ENCODE results near the gene HABP4. TPM values are rescaled to one million over a fixed set of nuclear protein-coding genes. Genes with fewer than 3 reads are reported as not detected.
A peak's percentile ranks its signal among the peaks of the same experiment; 100 is the strongest.

Gene HABP4
- total and polyA plus RNA-seq, 5 experiments from 2014 or later: 13.5 to 31.8 (median 30.8) TPM

DNA sequence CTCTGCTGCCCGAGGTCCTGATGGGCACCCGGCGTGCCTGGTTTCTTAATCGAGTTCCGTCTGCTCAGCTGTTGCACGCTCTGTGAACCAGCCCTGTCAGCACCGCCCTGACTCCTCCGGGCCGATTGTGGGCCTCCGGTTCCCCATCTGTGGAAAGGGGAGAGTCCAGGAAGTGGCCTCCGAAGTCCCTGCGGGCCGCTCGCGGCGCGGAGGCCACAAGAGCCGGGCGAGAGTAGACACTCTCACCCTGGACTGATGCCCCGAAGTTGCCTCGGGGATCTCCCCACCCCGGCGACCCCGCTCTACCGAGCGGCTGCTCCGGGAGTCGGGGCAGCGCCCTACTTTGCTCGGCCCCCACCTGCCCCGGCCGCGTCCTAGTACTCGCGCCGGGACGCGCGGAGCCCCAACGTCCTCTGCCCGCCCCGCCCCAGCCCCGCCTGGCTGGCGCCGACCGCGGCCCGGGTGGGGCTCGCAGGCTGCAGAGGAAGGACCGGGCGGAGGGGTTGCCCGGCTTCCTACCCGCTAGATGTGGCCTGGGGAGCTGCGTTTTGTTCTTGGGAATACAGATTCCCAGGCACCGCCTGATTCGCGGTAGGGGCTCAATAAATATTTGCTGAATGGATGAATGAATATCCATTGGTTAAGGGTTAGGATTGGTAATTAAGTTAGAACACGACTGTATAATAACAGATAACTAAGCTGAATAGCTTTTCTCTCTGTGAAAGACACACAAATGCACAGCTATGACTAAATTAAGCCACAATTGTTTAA is 30.9 kb upstream of the HABP4 start:
- peaks cover 5 to 35% (median 29%) of the 10 kb centered on the region in 4 donors for H3K4me1 Mint-ChIP-seq
- peaks cover 0 to 2% (median 0%) of the 10 kb centered on the region in 5 donors for H3K27me3 Mint-ChIP-seq
- no peaks in the 10 kb centered on the region for H3K9me3 Mint-ChIP-seq
- H3K36me3 Mint-ChIP-seq: no peaks in the 10 kb centered on the region
- H3K4me3 Mint-ChIP-seq: peak overlapping the region; percentile 78 to 95 (median 88)
- POLR2A ChIA-PET: interaction anchor here (1.2 to 2.6 kb wide), 4 partner anchors 20 to 44 kb away, joined by 3 to 36 read pairs (median 16); partner anchors contain the start of genes HABP4 and SLC35D2
- ATAC-seq: peak; percentile 37 to 38
- DNase-seq: peak in 8 of 10 donors; percentile 16 to 70 (median 43)
- H3K27ac Mint-ChIP-seq: peak overlapping the region; percentile 32 to 93 (median 87)

DNA sequence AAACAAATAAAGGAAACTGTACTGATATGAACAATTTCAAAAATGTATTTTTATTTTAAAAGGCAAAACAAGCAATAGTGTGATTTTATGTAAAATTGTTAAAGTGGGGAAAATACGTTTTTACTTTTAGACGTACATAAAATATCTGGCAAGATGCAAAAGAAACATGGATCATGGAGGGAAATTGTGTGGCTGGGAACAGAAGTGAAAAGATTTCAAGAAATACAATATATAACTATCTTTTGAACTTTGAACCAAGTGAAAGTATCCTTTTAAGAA is 30.3 kb upstream of the HABP4 start:
- peak overlapping the region; percentile 52 to 94 (median 68) for H3K4me3 Mint-ChIP-seq
- no peak for DNase-seq
- H3K4me1 Mint-ChIP-seq: peaks cover 5 to 30% (median 25%) of the 10 kb centered on the region in 4 donors
- H3K9me3 Mint-ChIP-seq: no peaks in the 10 kb centered on the region
- ATAC-seq: no peak
- no peaks in the 10 kb centered on the region for H3K36me3 Mint-ChIP-seq
- peaks cover 0 to 2% (median 0%) of the 10 kb centered on the region in 5 donors for H3K27me3 Mint-ChIP-seq
- POLR2A ChIA-PET: interaction anchor here (1.9 to 2.6 kb wide), 3 partner anchors 20 to 37 kb away, joined by 15 to 36 read pairs (median 17); partner anchors contain the start of genes HABP4 and SLC35D2
- H3K27ac Mint-ChIP-seq: peak overlapping the region; percentile 2 to 86 (median 50)

DNA sequence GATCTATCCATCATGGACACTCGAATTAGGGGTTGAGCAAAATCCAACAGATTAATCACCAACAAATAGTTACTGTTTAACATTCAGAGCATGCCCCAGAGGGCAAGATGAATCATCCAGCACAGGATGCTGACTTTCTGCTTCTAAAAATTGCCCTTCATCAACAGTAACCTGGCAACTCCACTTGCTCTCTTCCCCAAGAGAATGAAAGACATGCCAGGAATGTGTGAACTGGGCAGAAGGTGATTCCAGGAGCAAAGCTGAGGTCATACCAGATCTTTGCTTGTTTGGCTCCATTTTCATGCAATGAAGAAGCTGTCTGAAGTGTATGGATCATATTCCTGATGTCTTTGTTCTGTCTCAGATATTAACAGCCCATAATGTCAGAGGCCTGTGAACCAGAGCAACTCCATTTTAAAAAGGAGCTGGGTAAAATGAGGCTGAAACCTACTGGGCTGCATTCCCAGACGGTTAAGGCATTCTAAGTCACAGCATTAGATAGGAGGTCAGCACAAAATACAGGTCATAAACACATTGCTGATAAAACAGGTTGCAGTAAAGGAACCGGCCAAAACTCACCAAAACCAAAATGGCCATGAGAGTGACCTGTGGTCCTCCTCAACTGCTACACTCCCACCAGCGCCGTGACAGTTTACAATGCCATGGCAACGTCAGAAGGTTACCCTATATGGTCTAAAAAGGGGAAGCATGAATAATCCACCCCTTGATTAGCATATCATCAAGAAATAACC is 29.3 kb upstream of the HABP4 start:
- no peaks in the 10 kb centered on the region for H3K9me3 Mint-ChIP-seq
- POLR2A ChIA-PET: interaction anchor here (1.8 to 2.0 kb wide), 2 partner anchors 22 to 29 kb away, joined by 4 to 10 read pairs; partner anchors contain the start of gene HABP4
- H3K27me3 Mint-ChIP-seq: peaks cover 0 to 2% (median 0%) of the 10 kb centered on the region in 5 donors
- H3K4me1 Mint-ChIP-seq: peaks cover 5 to 34% (median 25%) of the 10 kb centered on the region in 4 donors
- DNase-seq (no peak), ATAC-seq (no peak)
- H3K36me3 Mint-ChIP-seq: no peaks in the 10 kb centered on the region
- H3K4me3 Mint-ChIP-seq: peak overlapping the region in 3 of 10 donors; percentile 66 to 88 (median 74)
- peak overlapping the region in 8 of 10 donors; percentile 11 to 74 (median 46) for H3K27ac Mint-ChIP-seq

DNA sequence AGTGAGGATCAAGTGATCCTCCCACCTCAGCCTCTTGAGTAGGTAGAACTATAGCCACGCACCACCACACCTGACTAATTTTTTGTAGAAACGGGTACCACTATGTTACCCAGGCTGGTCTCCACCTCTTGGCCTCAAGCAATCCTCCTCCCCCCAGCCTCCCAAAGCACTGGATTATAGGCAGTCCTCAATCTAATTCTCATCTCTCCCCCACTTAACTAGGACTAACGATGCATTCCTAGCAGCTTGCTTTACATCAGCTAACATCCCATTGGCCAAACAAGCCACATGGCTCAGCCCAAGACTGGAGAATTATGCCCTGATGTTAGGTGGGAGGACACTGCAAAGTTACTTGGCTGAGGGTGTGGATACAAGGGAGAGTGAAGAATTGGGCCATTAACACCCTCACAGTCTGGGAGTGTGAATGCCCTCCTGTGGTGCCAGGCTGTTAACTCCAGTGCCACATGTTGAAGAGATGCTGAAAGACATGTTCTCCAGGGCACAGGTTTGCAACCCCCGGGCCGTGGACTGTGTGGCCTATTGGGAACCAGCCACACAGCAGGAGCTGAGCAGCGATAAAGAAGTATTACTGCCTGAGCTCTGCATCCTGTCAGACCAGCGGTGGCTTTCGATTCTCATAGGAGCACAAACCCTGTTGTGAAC is 26.5 kb upstream of the HABP4 start:
- no peaks in the 10 kb centered on the region for H3K9me3 Mint-ChIP-seq
- POLR2A ChIA-PET: no interaction called here
- no peak overlapping the region for H3K4me3 Mint-ChIP-seq
- ATAC-seq: no peak
- H3K27me3 Mint-ChIP-seq: no peaks in the 10 kb centered on the region
- H3K27ac Mint-ChIP-seq: peak overlapping the region in 2 of 10 donors; percentile 31 to 43
- H3K36me3 Mint-ChIP-seq: no peaks in the 10 kb centered on the region
- DNase-seq: no peak
- H3K4me1 Mint-ChIP-seq: peaks cover 0 to 29% (median 14%) of the 10 kb centered on the region in 4 donors

DNA sequence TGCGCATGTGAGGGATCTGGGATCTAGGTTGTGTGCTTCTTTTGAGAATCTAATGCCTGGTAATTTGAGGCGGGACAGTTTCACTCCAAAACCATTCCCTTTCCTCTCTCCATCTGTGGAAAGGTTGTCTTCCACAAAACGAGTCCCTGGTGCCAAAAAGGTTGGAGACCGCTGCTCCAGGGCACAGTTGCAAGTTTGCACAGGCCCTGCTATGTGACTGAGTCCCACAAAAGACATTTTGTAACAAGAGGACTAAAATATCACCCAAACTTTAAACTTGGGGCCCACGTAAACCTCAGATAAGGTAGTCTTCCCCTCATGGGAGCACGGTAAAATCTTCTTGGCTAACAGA is 26.0 kb upstream of the HABP4 start:
- Mint-ChIP-seq H3K9me3 (no peaks in the 10 kb centered on the region), H3K4me3 (no peak overlapping the region), H3K36me3 (no peaks in the 10 kb centered on the region), H3K27me3 (no peaks in the 10 kb centered on the region), H3K27ac (peak overlapping the region in 2 of 10 donors; percentile 31 to 43), H3K4me1 (peaks cover 0 to 29% (median 14%) of the 10 kb centered on the region in 4 donors)
- ATAC-seq (no peak), DNase-seq (no peak)
- POLR2A ChIA-PET: no interaction called here

DNA sequence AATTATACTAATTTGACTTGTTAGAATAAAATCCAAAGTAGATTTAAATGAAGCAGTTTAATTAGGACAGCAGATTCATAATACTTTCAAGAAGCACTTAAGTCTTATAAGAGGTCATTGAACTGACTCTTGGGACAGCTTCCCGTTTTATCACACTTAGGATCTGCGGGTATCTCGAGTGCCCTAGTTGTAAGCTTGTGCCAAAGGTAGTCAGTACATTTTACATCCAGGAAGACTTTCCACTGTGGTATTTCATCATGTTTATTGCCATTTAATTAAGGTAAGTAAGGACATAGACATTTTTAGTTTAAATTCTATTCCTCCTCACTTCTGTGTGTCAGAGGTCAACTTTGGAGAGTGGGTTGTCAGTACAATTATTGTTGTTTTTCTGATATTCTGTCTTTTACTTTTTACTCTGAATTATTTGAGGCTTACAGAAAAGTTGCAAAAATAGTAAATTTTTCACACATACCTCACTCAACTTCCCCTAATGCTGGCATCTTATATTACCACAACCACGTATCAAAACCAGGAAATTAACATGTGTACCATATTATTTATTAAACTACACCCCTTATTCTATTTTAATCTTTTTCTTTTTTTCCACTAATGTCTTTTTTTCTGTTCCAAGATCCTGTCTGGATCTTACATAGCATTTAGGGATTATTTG is 24.3 kb upstream of the HABP4 start:
- no peaks in the 10 kb centered on the region for H3K36me3 Mint-ChIP-seq
- H3K4me3 Mint-ChIP-seq: peak overlapping the region in 1 of 10 donors; percentile 2
- no peaks in the 10 kb centered on the region for H3K27me3 Mint-ChIP-seq
- no peaks in the 10 kb centered on the region for H3K9me3 Mint-ChIP-seq
- H3K4me1 Mint-ChIP-seq: peaks cover 0 to 15% (median under 1%) of the 10 kb centered on the region in 4 donors
- POLR2A ChIA-PET: no interaction called here
- ATAC-seq: no peak
- no peak for DNase-seq
- H3K27ac Mint-ChIP-seq: peak overlapping the region in 3 of 10 donors; percentile 5 to 24 (median 15)

DNA sequence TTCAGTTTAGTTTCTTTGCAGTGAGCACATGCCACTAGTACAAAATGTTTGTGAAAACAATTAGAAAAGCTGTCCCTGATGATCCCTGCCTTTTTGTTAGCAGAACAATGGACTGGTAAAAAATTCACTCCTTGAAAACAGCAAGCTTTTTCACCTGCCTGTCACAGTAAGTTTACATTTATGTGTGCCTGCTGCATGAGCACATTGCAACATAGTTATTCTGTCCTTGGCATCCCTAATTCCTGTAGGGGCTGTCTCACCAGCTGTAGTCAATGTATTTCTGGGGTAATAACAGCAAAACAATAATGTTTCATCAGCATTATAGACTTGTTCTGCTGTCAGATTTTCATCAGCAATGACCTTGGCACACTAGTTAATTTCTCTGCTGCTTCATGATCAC is 20.2 kb upstream of the HABP4 start:
- Mint-ChIP-seq H3K27ac (no peak overlapping the region), H3K36me3 (no peaks in the 10 kb centered on the region), H3K9me3 (no peaks in the 10 kb centered on the region), H3K4me1 (peaks cover 0 to 9% (median 0%) of the 10 kb centered on the region in 4 donors), H3K27me3 (peaks cover 0 to 5% (median 2%) of the 10 kb centered on the region in 5 donors), H3K4me3 (no peak overlapping the region)
- POLR2A ChIA-PET: no interaction called here
- no peak for DNase-seq
- ATAC-seq: no peak

DNA sequence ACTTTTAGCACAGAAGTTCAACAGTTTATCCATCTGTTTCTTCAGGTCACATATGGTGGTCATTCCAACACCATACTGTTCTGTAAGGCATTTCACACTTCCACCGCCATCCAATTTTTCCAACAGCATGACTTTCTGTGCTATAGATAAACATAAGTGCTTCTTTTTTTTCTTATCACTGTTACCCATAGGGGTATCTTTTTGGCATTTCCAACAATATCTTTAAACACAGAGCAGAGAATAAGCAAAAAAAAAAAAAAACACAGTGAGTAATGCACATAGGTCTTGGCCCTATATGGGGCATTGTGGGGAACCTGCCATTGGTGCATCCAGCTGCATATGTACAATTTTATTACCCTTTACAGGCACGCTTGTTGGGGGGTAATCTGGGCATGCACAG is 19.6 kb upstream of the HABP4 start:
- Mint-ChIP-seq H3K9me3 (no peaks in the 10 kb centered on the region), H3K27ac (peak overlapping the region in 1 of 10 donors; percentile 51), H3K27me3 (peaks cover 0 to 5% (median 2%) of the 10 kb centered on the region in 5 donors), H3K4me3 (no peak overlapping the region), H3K4me1 (peaks cover 0 to 7% (median 0%) of the 10 kb centered on the region in 4 donors), H3K36me3 (no peaks in the 10 kb centered on the region)
- POLR2A ChIA-PET: interaction anchor here (1.0 kb wide), 1 partner anchor 21 kb away, joined by 3 read pairs; no protein-coding TSS in a partner anchor
- no peak for ATAC-seq
- no peak for DNase-seq

DNA sequence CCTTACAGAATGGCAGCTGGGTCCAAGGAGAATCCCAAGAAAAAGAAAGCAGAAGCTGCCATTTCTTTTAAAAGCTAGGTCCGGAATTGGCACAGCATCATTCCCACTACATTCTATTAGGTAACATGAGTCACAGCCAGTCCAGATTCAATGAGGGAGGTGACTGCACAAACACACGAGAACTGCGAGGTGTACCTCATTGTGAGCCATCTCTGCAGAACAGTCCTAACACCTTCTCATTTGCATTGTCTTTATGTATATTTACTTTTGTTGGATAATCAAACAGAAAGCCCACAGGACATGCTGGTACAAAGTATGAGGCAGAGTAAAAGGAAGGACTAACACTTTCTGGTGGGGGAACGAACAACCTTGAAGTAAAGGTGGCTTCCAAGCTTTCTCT is 14.6 kb upstream of the HABP4 start:
- Mint-ChIP-seq H3K36me3 (no peaks in the 10 kb centered on the region), H3K4me1 (peaks cover 0 to 5% (median 0%) of the 10 kb centered on the region in 4 donors), H3K27ac (peak overlapping the region in 1 of 10 donors; percentile 5), H3K9me3 (no peaks in the 10 kb centered on the region), H3K4me3 (no peak overlapping the region), H3K27me3 (peaks cover 0 to 5% (median 2%) of the 10 kb centered on the region in 5 donors)
- no peak for DNase-seq
- ATAC-seq: no peak
- POLR2A ChIA-PET: interaction anchor here (0.8 to 1.0 kb wide), 2 partner anchors 14 to 17 kb away, joined by 3 to 5 read pairs; no protein-coding TSS in a partner anchor

DNA sequence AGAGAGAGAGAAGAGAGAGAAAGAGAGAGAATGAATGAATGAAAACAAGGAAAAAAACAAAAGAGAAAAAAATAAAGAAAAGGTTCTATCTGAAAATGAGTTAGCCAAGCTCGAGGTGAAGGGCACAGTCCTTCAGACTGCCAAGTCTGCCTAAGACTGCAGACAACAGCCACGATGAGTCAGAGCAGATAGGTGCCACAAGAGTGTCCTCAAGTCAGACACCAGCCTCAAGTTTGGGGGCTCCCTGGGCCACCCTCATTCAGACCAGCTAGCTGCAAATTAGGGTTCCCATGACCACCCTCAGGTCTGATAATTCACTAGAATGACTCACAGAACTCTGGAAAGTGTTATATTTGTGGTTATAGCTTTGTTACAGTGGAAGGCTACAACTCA is 13.9 kb upstream of the HABP4 start:
- H3K36me3 Mint-ChIP-seq: no peaks in the 10 kb centered on the region
- H3K9me3 Mint-ChIP-seq: no peaks in the 10 kb centered on the region
- POLR2A ChIA-PET: interaction anchor here (0.8 kb wide), 1 partner anchor 13 kb away, joined by 3 read pairs; no protein-coding TSS in a partner anchor
- no peak overlapping the region for H3K4me3 Mint-ChIP-seq
- H3K27ac Mint-ChIP-seq: peak overlapping the region in 3 of 10 donors; percentile 5 to 66 (median 6)
- H3K27me3 Mint-ChIP-seq: peaks cover 0 to 5% (median 2%) of the 10 kb centered on the region in 5 donors
- no peak for DNase-seq
- ATAC-seq: no peak
- peaks cover 0 to 5% (median 0%) of the 10 kb centered on the region in 4 donors for H3K4me1 Mint-ChIP-seq

DNA sequence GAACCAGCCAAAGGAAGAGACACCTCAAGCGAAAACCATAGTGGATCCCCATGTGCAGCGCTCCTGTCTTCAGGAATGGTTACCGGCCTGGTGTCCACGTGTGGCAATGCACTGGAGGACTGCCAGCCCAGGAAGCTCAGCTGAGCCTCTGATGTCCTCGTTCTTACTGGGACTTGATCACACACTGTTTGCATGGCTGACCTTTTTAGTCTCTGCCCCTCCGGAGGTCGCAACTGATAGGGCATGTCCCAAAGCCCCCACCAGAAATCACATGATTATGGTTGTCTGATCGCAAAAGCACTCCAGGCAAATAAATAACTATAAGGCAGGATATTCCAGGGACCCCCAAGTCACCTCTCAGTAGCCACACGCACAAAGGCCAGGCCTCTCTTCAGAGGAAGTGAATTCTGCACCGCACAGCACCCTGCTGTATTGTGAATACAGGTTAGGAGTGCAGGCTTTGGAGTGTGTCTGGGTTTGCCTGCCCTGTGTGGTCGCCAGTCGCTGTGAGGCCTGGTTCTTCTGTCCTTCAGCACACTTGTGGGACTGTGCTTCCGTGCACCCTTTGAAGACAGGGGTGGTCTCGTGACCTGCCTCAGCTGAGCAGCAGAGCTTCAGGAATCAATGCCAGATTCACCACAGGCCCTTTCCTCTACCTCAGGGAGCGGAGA is 13.4 kb upstream of the HABP4 start:
- no peak for DNase-seq
- Mint-ChIP-seq H3K4me1 (peaks cover 0 to 5% (median 0%) of the 10 kb centered on the region in 4 donors), H3K27ac (no peak overlapping the region), H3K9me3 (no peaks in the 10 kb centered on the region), H3K36me3 (peaks cover 0 to 1% (median 0%) of the 10 kb centered on the region in 3 donors), H3K4me3 (no peak overlapping the region), H3K27me3 (peaks cover 0 to 5% (median 2%) of the 10 kb centered on the region in 5 donors)
- POLR2A ChIA-PET: interaction anchor here (0.8 to 1.6 kb wide), 2 partner anchors 13 kb away, joined by 3 to 4 read pairs; no protein-coding TSS in a partner anchor
- no peak for ATAC-seq

All from naive thymus-derived CD8-positive, alpha-beta T cell (primary cell).